Stimulated activated CD4-positive, alpha-beta T cell treated with anti-CD3 and anti-CD28 coated beads, Interleukin-1b, Interleukin-23, amount 100 ng/mL, for 48 hours (primary cell): ENCODE measurements around the gene AK2.
"Not testable (repeated sequence)": the region's sequence is repeated elsewhere in the genome, so short reads cannot be mapped to it uniquely, and the experiment has no call there.

Source experiments
- DNase-seq: peaks from one replicate; pipeline ENCODE4 v3.0.0-alpha.2; 2020

The AK2 gene

GRCh38 chr1:32997381-32997891 is 39.2 kb downstream of the AK2 start:
- no peak for DNase-seq

- not testable (repeated sequence) for DNase-seq
Observed at GRCh38 chr1:32993324-32993636, 43.4 kb downstream of the AK2 start.

GRCh38 chr1:32992489-32993323 is 44.0 kb downstream of the AK2 start:
- peak; percentile 78 for DNase-seq

- no peak for DNase-seq
Observed at GRCh38 chr1:32991819-32992488, 44.7 kb downstream of the AK2 start.

- DNase-seq, result no peak
Observed at GRCh38 chr1:32991386-32991785, 45.3 kb downstream of the AK2 start.

GRCh38 chr1:32990887-32991286 is 45.8 kb downstream of the AK2 start:
- DNase-seq, result no peak

- peak; percentile 65 for DNase-seq
Observed at GRCh38 chr1:32989160-32990050, 47.3 kb downstream of the AK2 start.

- no peak for DNase-seq
Observed at GRCh38 chr1:32988665-32989064, 48.0 kb downstream of the AK2 start.

- no peak for DNase-seq
Observed at GRCh38 chr1:32985226-32985625, 51.5 kb downstream of the AK2 start.

- peak; percentile 12 for DNase-seq
Observed at GRCh38 chr1:32984455-32985171, 52.1 kb downstream of the AK2 start.

GRCh38 chr1:32984090-32984454 is 52.6 kb downstream of the AK2 start:
- no peak for DNase-seq

- DNase-seq, result no peak
Observed at GRCh38 chr1:32983020-32983419, 53.7 kb downstream of the AK2 start.

GRCh38 chr1:32981003-32981901 is 55.4 kb downstream of the AK2 start:
- DNase-seq, result peak; percentile 74

- DNase-seq, result no peak
Observed at GRCh38 chr1:32980080-32980479, 56.6 kb downstream of the AK2 start.

- no peak for DNase-seq
Observed at GRCh38 chr1:32978854-32979253, 57.8 kb downstream of the AK2 start.

- no peak for DNase-seq
Observed at GRCh38 chr1:32977546-32978087, 59.1 kb downstream of the AK2 start.

GRCh38 chr1:32975055-32975454 is 61.6 kb downstream of the AK2 start:
- DNase-seq, result not testable (repeated sequence)

GRCh38 chr1:32973458-32973857 is 63.2 kb downstream of the AK2 start:
- not testable (repeated sequence) for DNase-seq

- DNase-seq, result no peak
Observed at GRCh38 chr1:32972814-32973428, 63.8 kb downstream of the AK2 start.

GRCh38 chr1:32971576-32971975 is 65.1 kb downstream of the AK2 start:
- DNase-seq, result no peak

GRCh38 chr1:32971156-32971555 is 65.5 kb downstream of the AK2 start:
- DNase-seq, result no peak
